Endodermal cell (in vitro differentiated cells): ENCODE data around the gene UBASH3A. TPM values are rescaled to one million over a fixed set of nuclear protein-coding genes. Genes with fewer than 3 reads are reported as not detected.

ENCODE experiments used
- DNase-seq: peaks from one replicate; pipeline ENCODE4 v3.0.0-alpha.2; 2017
- H3K27ac ChIP-seq: 2 replicates; pipeline ENCODE4 v1.5.1; 2013; ENCODE audit warnings: mild to moderate bottlenecking, low read depth, low read length, moderate library complexity
- H3K27me3 ChIP-seq: 2 replicates; pipeline ENCODE4 v1.6.1; 2013; ENCODE audit warnings: mild to moderate bottlenecking, low read length, moderate library complexity; ENCODE audit not compliant: insufficient read depth, control insufficient read depth, poor library complexity, severe bottlenecking
- H3K36me3 ChIP-seq: 2 replicates; pipeline ENCODE4 v1.7.0; 2013; ENCODE audit warnings: mild to moderate bottlenecking, low read length, moderate library complexity; ENCODE audit not compliant: control insufficient read depth, insufficient read depth
- H3K4me1 ChIP-seq: one replicate; pipeline ENCODE4 v1.7.0; 2013; ENCODE audit warnings: low read length; ENCODE audit not compliant: control insufficient read depth, insufficient read depth
- H3K4me3 ChIP-seq: 2 replicates; pipeline ENCODE4 v1.5.1; 2013; ENCODE audit warnings: mild to moderate bottlenecking, low read length, moderate library complexity
- H3K9ac ChIP-seq: 2 replicates; pipeline ENCODE4 v1.6.1; 2013; ENCODE audit warnings: mild to moderate bottlenecking, low read length, moderate library complexity; ENCODE audit not compliant: poor library complexity, severe bottlenecking; ENCODE audit errors: extremely low read depth
- H3K9me3 ChIP-seq: 2 replicates; pipeline ENCODE4 v1.6.1; 2013; ENCODE audit warnings: mild to moderate bottlenecking, low read length, moderate library complexity; ENCODE audit not compliant: control insufficient read depth
- H3K27ac Mint-ChIP-seq: 2 replicates; pipeline ENCODE4 v1.8.0; 2020; ENCODE audit warnings: mixed read lengths
- H3K27me3 Mint-ChIP-seq: 2 replicates; pipeline ENCODE4 v1.8.0; 2021; ENCODE audit warnings: mild to moderate bottlenecking, mixed read lengths; ENCODE audit not compliant: insufficient read depth
- H3K36me3 Mint-ChIP-seq: 2 replicates; pipeline ENCODE4 v1.8.0; 2020; ENCODE audit warnings: low read depth, mixed read lengths
- H3K4me1 Mint-ChIP-seq: 2 replicates; pipeline ENCODE4 v1.8.0; 2020; ENCODE audit warnings: mixed read lengths
- H3K4me3 Mint-ChIP-seq: 2 replicates; pipeline ENCODE4 v1.8.0; 2020; ENCODE audit warnings: mild to moderate bottlenecking, moderate library complexity, mixed read lengths
- H3K9me3 Mint-ChIP-seq: 2 replicates; pipeline ENCODE4 v1.8.0; 2020; ENCODE audit warnings: mild to moderate bottlenecking, mixed read lengths
- WGBS, 2 experiments: methylation state at CpG; one replicate each; pipeline versions ENCODE4 v1.1.5 to v1.1.7; 2013; ENCODE audit warnings: missing lambda C conversion rate in 2 of 2, mixed read lengths in 1 of 2; ENCODE audit not compliant: insufficient coverage in 1 of 2, insufficient read length in 1 of 2; 5-methylcytosine and 5-hydroxymethylcytosine counted together
- total RNA-seq, 2 donors: library from RNA; stranded (reverse); fragmentation: NEBNext Ultra II Directional in 1 of 2; extraction: Animal tissue kit (Norgen Biotek cat#: 25700) in 1 of 2; gene quantifications; 2 replicates in 1 of 2; 3 replicates in 1 of 2; pipeline ENCODE4 v1.2.1, GENCODE V29; 2021
- TF ChIP-seq, protein P1 (sequence below): fragments of 200-600 bp; sonication (generic); conservative IDR thresholded peaks from 2 replicates; pipeline ENCODE4 v1.5.0; 2021; ENCODE audit warnings: antibody characterized with exemption, mild to moderate bottlenecking

Gene UBASH3A
- total RNA-seq, 2 donors from 2014 or later: not detected

DNA sequence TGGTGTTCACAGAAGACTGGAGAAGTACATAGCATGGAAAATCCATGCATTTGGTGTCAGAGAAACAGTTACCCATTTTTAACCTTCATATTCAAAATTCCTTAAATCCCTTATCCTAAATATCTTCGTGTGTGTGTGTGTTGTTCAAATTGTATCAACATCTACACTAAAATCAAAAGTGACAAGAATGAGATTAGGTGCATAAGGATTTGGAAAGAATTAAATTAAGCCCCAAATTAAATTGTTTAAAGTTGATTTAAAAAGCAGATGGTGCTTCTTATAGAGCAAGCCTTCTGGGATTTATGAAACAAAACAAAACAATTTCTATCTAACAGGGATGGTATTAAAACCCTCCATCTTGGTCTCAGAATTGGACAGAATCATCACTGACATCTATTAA, 87.6 kb downstream of the UBASH3A start:
- peaks cover 13% of the 10 kb centered on the region for H3K27me3 Mint-ChIP-seq
- peaks cover 5% of the 10 kb centered on the region for H3K4me1 ChIP-seq
- no peaks in the 10 kb centered on the region for H3K27me3 ChIP-seq
- H3K4me3 Mint-ChIP-seq: no peak overlapping the region
- no peak overlapping the region for H3K4me3 ChIP-seq
- WGBS, 2 experiments: no CpG with 5 or more reads among the region's 1 CpG
- H3K9me3 ChIP-seq: no peaks in the 10 kb centered on the region
- peaks cover 18% of the 10 kb centered on the region for H3K4me1 Mint-ChIP-seq
- H3K9ac ChIP-seq: no peak overlapping the region
- H3K27ac Mint-ChIP-seq: no peak overlapping the region
- TF ChIP-seq, protein P1, sequence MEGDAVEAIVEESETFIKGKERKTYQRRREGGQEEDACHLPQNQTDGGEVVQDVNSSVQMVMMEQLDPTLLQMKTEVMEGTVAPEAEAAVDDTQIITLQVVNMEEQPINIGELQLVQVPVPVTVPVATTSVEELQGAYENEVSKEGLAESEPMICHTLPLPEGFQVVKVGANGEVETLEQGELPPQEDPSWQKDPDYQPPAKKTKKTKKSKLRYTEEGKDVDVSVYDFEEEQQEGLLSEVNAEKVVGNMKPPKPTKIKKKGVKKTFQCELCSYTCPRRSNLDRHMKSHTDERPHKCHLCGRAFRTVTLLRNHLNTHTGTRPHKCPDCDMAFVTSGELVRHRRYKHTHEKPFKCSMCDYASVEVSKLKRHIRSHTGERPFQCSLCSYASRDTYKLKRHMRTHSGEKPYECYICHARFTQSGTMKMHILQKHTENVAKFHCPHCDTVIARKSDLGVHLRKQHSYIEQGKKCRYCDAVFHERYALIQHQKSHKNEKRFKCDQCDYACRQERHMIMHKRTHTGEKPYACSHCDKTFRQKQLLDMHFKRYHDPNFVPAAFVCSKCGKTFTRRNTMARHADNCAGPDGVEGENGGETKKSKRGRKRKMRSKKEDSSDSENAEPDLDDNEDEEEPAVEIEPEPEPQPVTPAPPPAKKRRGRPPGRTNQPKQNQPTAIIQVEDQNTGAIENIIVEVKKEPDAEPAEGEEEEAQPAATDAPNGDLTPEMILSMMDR: no peak
- no peak for DNase-seq
- H3K36me3 ChIP-seq: no peaks in the 10 kb centered on the region
- no peaks in the 10 kb centered on the region for H3K36me3 Mint-ChIP-seq
- no peak overlapping the region for H3K27ac ChIP-seq
- no peaks in the 10 kb centered on the region for H3K9me3 Mint-ChIP-seq

DNA sequence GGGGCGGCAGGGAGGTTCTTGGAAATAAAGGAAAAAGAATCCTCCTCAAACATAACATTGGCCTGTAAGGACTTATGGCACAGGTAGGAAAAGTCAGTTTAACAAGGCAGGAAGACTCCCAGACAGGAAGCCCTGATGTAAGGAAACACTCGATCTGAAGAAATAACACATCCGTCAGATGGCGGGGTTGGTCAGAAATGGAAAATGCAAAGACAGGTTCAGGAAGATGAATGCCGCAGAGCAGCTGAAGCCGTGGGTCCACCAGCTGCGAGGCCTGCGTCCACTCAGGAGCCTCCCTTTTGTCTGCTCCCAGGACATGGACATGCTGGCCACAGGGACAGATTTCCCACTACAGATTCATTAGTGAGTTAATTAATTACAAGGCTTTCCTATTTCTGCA, 88.5 kb downstream of the UBASH3A start:
- DNase-seq: no peak
- Histone ChIP-seq H3K9ac (no peak overlapping the region), H3K27ac (no peak overlapping the region), H3K4me1 (peaks cover 5% of the 10 kb centered on the region), H3K27me3 (no peaks in the 10 kb centered on the region), H3K4me3 (no peak overlapping the region), H3K9me3 (no peaks in the 10 kb centered on the region), H3K36me3 (no peaks in the 10 kb centered on the region)
- TF ChIP-seq, protein P1: no peak
- 94 to 97% methylated on average over 7 to 8 of the region's 8 CpGs for WGBS, 2 experiments
- Mint-ChIP-seq H3K9me3 (no peaks in the 10 kb centered on the region), H3K36me3 (no peaks in the 10 kb centered on the region), H3K4me1 (peaks cover 23% of the 10 kb centered on the region), H3K27ac (no peak overlapping the region), H3K4me3 (no peak overlapping the region), H3K27me3 (peaks cover 13% of the 10 kb centered on the region)

DNA sequence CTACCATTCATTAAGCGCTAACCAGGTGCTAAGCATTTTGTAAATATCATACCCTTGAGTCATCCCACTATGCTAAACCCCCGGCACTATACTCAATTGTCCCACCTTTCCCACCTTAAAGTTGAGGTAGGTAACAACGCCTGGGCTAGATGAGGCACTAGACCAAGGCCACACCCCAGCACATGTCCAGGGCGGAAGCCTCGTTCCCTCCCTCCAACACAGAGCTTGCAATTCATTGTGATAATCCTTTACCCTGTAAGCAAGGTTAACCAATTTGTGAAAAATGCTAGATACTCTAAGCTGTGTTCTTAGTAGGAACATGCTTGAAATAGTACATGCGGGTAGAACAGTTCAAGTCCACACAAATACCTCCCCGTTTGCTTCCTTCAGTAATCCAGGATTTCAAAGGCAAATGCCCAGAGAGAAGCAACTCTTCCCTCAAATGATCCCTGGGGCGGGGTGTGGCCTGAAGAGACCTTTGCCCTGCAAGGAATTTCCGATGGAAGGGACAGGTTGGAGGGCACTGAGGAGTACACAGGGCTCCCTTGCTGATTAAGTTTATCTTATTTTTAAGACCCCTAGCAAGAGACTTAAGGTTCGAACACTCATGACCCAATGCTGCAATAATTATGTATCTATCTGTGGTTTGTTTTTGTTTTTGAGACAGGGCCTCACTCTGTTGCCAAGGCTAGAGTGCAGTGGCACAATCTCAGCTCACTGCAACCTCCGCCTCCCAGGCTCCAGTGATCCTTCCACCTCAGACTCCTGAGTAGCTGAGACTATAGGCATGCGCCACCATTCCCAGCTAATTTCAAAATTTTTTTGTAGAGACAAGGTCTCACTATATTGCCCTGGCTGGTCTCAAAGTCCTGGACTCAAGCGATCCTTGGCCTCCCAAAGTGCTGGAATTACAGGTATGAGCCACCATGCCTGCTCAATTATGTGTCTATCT, 89.7 kb downstream of the UBASH3A start:
- Histone ChIP-seq H3K4me3 (no peak overlapping the region), H3K27ac (no peak overlapping the region), H3K9ac (no peak overlapping the region), H3K27me3 (no peaks in the 10 kb centered on the region), H3K4me1 (peaks cover 5% of the 10 kb centered on the region), H3K9me3 (no peaks in the 10 kb centered on the region), H3K36me3 (no peaks in the 10 kb centered on the region)
- TF ChIP-seq, protein P1: no peak
- no peak overlapping the region for H3K27ac Mint-ChIP-seq
- no peaks in the 10 kb centered on the region for H3K9me3 Mint-ChIP-seq
- no peak overlapping the region for H3K4me3 Mint-ChIP-seq
- peaks cover 24% of the 10 kb centered on the region for H3K4me1 Mint-ChIP-seq
- WGBS, 2 experiments: 78 to 87% methylated on average over 7 to 13 of the region's 13 CpGs
- peaks cover 13% of the 10 kb centered on the region for H3K27me3 Mint-ChIP-seq
- no peak for DNase-seq
- no peaks in the 10 kb centered on the region for H3K36me3 Mint-ChIP-seq
